Muscle layer of duodenum (tissue), 2 donors: ENCODE data around the gene HTR2A.

Experiments
- H3K27ac ChIP-seq: one replicate; pipeline ENCODE4 v1.7.0; 2013; ENCODE audit warnings: mild to moderate bottlenecking, low read length
- H3K27me3 ChIP-seq: one replicate; pipeline ENCODE4 v1.7.0; 2013; ENCODE audit warnings: low read depth, mild to moderate bottlenecking, control low read depth, low read length
- H3K36me3 ChIP-seq, 2 donors: one replicate each; pipeline ENCODE4 v1.7.0; 2013; ENCODE audit warnings: low read length in 2 of 2, control low read depth in 1 of 2, mild to moderate bottlenecking in 1 of 2; ENCODE audit not compliant: insufficient read depth in 2 of 2, control insufficient read depth in 1 of 2
- H3K4me1 ChIP-seq, 2 donors: one replicate each; pipeline ENCODE4 v1.7.0; 2013; ENCODE audit warnings: low read length in 2 of 2, mild to moderate bottlenecking in 2 of 2, control low read depth in 1 of 2, moderate library complexity in 1 of 2; ENCODE audit not compliant: insufficient read depth in 2 of 2, control insufficient read depth in 1 of 2
- H3K4me3 ChIP-seq, 2 donors: one replicate each; pipeline ENCODE4 v1.7.0; 2013; ENCODE audit warnings: low read length in 2 of 2, low read depth in 1 of 2, mild to moderate bottlenecking in 1 of 2
- H3K9me3 ChIP-seq, 2 donors: one replicate each; pipeline ENCODE4 v1.7.0; 2013; ENCODE audit warnings: low read length in 2 of 2, control low read depth in 1 of 2, mild to moderate bottlenecking in 1 of 2; ENCODE audit not compliant: control insufficient read depth in 1 of 2
- donor health status: healthy.

The HTR2A gene

GRCh38 chr13:46896341-46897137, at the start of gene HTR2A:
Gene HTR2A (minus strand): TSS chr13:46897053. CDS start chr13:46895906, 1,147 bp downstream.
- peak within 1 kb of the TSS; percentile 47 for H3K27ac ChIP-seq

GRCh38 chr13:46936525-46936924, 39.7 kb upstream of the HTR2A start:
- no peaks in the 10 kb centered on the region for H3K36me3 ChIP-seq
- no peaks in the 10 kb centered on the region for H3K9me3 ChIP-seq
- H3K4me1 ChIP-seq, result no peaks in the 10 kb centered on the region
- H3K27ac ChIP-seq, result no peak overlapping the region
- no peaks in the 10 kb centered on the region for H3K27me3 ChIP-seq
- no peak overlapping the region for H3K4me3 ChIP-seq

More at GRCh38 chr13:46896341-46897137, at the start of gene HTR2A:
- no peaks in the 10 kb centered on the region for H3K27me3 ChIP-seq
- H3K9me3 ChIP-seq, result no peaks in the 10 kb centered on the region
- H3K4me1 ChIP-seq, result peaks cover 0 to 3% of the 10 kb centered on the region in 2 donors
- peak within 1 kb of the TSS; percentile 78 to 87 for H3K4me3 ChIP-seq
- H3K36me3 ChIP-seq, result no peaks in the 10 kb centered on the region

- Histone ChIP-seq H3K4me3 (no peak overlapping the region), H3K27ac (no peak overlapping the region), H3K9me3 (no peaks in the 10 kb centered on the region), H3K4me1 (no peaks in the 10 kb centered on the region), H3K36me3 (no peaks in the 10 kb centered on the region), H3K27me3 (no peaks in the 10 kb centered on the region)
Measured at GRCh38 chr13:46934749-46935148, 37.9 kb upstream of the HTR2A start.

DNA sequence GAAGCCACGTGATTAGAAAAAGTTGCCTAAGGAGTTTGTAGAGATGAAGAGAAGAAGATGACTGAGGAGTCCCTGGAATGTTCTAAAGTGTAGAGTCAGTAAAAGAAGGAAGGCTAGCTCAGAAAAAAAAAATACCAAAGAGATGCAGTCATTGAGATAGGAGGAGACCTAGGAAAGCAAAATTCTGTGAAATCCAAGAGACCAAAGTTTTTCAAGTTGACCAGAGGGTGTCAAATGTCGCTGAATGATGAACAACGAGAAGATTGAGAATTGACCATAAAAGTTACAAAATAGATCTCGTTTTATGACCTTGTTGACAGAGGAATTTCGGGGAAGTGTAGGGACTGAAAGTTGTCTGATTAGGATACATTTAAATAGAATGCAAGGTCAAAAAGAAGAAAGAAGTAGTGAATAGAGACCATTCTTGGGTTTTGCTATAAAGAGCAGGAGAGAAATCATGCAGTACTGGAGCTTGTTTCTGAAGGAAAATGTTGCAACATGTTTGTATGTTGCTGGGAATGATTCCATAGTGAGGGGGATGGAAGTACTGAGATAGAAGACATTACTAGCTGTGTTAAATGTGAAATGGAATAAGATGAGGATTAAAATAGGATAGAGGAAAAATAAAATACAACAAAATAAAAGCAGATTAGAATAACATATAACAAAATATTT, 30.2 kb upstream of the HTR2A start:
- Histone ChIP-seq H3K27ac (no peak overlapping the region), H3K36me3 (no peaks in the 10 kb centered on the region), H3K27me3 (no peaks in the 10 kb centered on the region), H3K4me1 (no peaks in the 10 kb centered on the region), H3K9me3 (no peaks in the 10 kb centered on the region), H3K4me3 (no peak overlapping the region)

GRCh38 chr13:46925486-46925885, 28.6 kb upstream of the HTR2A start:
- Histone ChIP-seq H3K36me3 (no peaks in the 10 kb centered on the region), H3K27ac (no peak overlapping the region), H3K27me3 (no peaks in the 10 kb centered on the region), H3K9me3 (no peaks in the 10 kb centered on the region), H3K4me1 (no peaks in the 10 kb centered on the region), H3K4me3 (no peak overlapping the region)

GRCh38 chr13:46914341-46914740, 17.5 kb upstream of the HTR2A start:
- Histone ChIP-seq H3K27ac (no peak overlapping the region), H3K4me1 (no peaks in the 10 kb centered on the region), H3K36me3 (no peaks in the 10 kb centered on the region), H3K4me3 (no peak overlapping the region), H3K27me3 (no peaks in the 10 kb centered on the region), H3K9me3 (no peaks in the 10 kb centered on the region)

DNA sequence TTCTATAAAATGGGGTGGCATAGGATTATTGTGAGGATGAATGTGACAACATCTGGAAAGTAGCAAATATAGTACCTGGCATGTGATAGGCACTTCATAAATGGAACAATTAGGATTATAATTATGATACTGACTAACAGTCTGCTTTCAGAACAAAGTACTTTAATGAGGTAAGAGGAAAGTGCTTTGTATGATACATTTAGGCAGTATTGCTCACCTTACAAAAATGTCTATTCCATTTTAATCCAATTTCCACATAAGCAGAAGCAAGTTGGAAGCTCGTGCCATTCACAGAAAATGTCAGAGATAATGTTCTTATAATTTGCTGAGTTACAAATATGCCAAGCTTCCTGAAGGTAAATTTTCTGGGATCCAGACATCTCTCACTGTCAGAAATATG, 16.9 kb upstream of the HTR2A start:
- H3K27ac ChIP-seq, result no peak overlapping the region
- no peak overlapping the region for H3K4me3 ChIP-seq
- no peaks in the 10 kb centered on the region for H3K4me1 ChIP-seq
- no peaks in the 10 kb centered on the region for H3K36me3 ChIP-seq
- no peaks in the 10 kb centered on the region for H3K27me3 ChIP-seq
- no peaks in the 10 kb centered on the region for H3K9me3 ChIP-seq

DNA sequence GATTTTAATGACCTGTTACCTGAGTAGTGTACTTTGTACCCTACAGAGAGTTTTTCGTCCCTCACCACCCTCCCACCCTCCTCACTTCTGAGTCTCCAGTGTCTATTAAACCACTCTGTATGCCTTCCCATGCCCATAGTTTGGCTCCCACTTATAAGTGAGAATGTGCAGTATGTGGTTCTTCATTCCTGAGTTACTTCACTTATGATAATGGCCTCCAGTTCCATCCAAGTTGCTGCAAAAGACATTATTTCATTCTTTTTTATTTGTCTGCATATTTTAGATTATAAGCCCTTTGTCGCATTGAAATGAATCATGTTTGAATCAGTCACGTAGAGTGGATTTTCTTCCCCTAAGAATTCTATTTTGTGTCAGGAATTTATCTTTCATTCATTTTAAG, 12.2 kb upstream of the HTR2A start:
- Histone ChIP-seq H3K4me1 (no peaks in the 10 kb centered on the region), H3K36me3 (no peaks in the 10 kb centered on the region), H3K9me3 (no peaks in the 10 kb centered on the region), H3K4me3 (no peak overlapping the region), H3K27me3 (no peaks in the 10 kb centered on the region), H3K27ac (no peak overlapping the region)

GRCh38 chr13:46908501-46908900, 11.6 kb upstream of the HTR2A start:
- Histone ChIP-seq H3K4me3 (no peak overlapping the region), H3K4me1 (no peaks in the 10 kb centered on the region), H3K27me3 (no peaks in the 10 kb centered on the region), H3K27ac (no peak overlapping the region), H3K9me3 (no peaks in the 10 kb centered on the region), H3K36me3 (no peaks in the 10 kb centered on the region)

DNA sequence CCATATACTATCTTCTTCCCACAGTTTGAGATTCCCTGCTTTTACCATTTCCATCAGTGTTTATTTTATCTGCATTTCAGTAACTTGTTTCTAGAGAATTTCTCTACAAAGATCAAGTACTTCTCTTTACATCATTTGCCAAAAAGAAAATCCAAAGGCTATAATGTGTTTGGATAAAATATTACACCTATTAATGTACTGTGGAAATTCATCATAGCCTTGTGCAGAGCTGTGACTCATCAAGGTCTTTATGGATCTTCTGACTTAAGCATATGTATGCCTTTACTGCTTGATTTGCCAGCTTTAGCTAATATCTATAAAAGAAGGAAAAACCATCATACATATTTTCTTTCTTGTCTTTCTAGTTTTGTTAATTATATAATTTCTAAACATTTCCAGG, 9.6 kb upstream of the HTR2A start:
- H3K9me3 ChIP-seq, result no peaks in the 10 kb centered on the region
- H3K36me3 ChIP-seq, result no peaks in the 10 kb centered on the region
- H3K27me3 ChIP-seq, result no peaks in the 10 kb centered on the region
- H3K27ac ChIP-seq, result no peak overlapping the region
- H3K4me3 ChIP-seq, result no peak overlapping the region
- no peaks in the 10 kb centered on the region for H3K4me1 ChIP-seq

GRCh38 chr13:46905249-46905648, 8.4 kb upstream of the HTR2A start:
- Histone ChIP-seq H3K27ac (no peak overlapping the region), H3K27me3 (no peaks in the 10 kb centered on the region), H3K36me3 (no peaks in the 10 kb centered on the region), H3K9me3 (no peaks in the 10 kb centered on the region), H3K4me3 (no peak overlapping the region), H3K4me1 (no peaks in the 10 kb centered on the region)
